SKM-1 (cell line): ENCODE measurements around the gene INSL4.

Source experiments
- DNase-seq: peaks from one replicate; lab custom pipeline; 2025; ENCODE audit not compliant: unreplicated experiment; lab: John Stamatoyannopoulos, UW

The INSL4 gene

DNA sequence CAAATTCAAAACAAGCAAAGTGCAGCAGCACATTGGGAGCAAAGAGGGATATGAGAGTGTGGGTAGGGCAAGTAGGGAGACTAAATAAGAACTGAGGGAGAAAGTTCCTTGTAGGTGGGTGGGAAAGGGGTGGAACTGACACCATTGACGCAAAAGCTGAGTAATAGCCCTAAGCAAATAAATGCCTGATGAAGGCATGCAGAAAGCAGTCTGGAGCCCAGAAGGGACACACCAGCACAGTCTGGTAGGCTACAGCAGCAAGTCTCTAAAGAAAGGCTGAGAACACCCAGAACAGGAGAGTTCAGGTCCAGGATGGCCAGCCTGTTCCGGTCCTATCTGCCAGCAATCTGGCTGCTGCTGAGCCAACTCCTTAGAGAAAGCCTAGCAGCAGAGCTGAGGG lies at the start of gene INSL4:
TSS of gene INSL4 (plus strand) at position 208 of the 400 bp plus-strand sequence. CDS start at position 313, 105 bp downstream.
- no peak for DNase-seq

DNA sequence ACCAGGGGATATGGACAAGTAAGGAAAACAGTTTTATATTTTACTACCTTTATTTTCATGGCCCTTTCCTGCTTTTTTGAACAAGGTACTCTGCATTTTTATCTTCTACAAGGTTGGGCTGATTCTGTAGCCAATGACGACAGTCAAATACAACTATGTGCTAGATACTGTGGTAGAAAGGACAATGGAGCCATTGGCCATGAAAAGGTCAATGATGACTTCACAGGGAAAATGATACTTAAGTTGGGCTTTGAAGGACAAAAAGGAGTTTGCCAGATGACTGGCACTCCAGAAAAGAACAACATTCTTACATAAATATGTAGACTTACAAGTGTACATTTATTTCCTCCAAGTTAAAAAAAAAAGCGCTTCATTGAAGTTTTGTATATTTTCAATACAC lies 46.4 kb upstream of the INSL4 start:
- DNase-seq: no peak

DNA sequence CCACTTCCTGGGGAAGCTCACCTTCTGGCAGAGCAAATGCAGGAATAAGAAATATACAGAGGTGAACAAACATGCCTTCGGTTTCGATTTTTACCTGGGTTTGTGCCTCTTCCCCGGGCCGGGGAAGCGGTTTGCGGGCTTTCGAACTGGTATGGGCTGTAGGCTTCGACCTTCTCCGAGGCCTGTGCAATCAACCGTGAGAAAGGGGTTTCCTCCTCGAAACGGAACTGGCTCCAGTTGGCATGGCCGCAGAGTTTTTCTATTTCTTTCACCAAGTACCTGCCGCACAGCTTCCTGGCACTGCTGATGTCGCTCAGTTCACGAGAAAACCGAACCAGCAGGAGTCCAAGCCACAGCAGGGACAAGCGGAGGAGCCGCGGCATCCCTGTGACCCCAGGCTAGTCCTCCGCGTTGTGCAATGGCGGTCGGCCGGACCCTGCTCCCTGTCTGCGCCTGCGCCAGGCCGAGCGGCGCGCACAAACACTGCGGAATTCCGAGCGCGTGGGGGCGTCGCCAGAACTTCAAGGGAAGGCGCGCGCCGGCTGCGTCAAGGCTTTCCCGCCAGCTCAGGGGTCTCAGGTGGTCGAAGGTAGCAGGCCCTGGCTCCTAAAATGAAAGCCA lies 45.9 kb upstream of the INSL4 start, which contains the start of gene INSL6:
TSS of gene INSL6 (minus strand) at position 420 of the 621 bp plus-strand sequence. CDS start at position 383, 37 bp downstream.
- no peak for DNase-seq

DNA sequence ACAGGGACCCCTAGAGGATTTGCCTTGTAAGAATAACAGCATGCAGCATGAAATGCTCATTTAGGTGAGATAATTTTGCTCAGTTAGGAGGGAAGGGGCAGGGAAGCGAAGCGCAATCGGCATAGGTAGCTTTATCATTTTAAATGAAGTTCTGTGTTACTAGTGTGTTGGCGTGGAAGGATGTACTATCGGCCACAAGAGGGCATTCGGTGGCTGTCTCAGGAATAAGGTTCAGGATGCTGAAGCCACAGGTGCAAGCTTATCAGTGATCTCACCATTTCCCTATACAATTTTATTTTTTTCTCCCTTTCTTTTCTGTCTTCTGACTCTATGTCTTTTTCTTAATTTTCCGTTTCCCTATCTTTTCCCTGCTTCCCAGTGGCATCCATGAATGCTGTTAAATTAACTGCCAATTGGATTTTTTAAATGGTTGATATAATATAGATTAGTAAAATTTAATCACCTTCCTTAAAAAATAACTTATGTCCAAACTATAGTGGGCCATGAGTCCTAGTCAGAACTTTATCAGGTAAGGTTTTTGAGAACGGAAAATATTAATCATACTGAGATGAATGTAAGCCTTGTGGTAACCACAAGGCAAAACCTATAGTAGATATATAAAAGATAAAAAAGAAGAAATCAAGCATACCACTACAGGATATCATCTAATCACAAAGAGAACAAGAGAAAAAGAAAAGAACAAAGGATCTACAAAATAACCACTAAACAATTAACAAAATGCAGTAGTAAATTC lies 44.6 kb upstream of the INSL4 start:
- peak; percentile 51 for DNase-seq

DNA sequence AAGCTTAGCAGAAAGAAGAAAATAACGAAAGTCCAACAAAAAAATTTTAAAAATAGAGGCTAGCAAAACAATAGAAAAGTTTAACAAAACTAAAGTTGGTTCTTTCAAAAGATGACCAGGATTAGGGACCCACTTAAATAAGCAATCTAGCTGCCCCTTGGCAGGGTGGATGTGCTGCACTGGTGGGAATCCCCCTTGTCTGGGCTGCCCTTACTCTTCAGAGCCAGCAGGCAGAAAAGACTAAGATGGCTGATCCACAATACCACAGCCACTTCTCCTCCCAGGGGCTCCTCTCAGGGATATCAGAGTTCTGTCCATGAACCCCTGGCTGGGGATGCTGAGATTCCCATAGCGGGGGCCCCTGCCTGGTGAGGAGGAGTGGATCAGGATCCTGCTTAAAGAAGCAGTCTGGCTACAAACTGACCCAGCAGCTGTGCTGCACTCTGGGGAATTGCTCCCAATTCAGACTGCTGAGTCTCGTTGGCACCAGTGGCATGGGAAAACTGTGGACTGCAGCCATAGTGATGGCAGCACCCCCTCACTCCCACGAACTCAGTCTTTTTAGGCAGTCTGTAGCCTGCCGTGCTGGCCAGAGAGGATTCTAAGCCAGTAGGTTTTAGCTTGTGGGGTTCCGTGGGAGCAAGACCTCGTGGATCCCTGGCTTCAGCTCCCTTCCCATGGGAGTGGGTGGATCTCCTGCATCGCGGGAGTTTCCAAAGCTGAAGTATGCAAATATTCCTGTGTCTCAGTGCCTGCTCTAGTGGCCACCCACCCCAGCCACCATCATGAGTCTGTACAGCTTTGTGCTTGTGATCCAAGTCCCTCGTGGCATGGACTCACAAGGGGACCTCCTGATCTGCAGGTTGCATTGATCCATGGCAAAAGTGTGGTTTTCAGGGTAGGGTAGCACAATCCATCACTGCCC lies 42.9 kb upstream of the INSL4 start:
- DNase-seq: no peak

DNA sequence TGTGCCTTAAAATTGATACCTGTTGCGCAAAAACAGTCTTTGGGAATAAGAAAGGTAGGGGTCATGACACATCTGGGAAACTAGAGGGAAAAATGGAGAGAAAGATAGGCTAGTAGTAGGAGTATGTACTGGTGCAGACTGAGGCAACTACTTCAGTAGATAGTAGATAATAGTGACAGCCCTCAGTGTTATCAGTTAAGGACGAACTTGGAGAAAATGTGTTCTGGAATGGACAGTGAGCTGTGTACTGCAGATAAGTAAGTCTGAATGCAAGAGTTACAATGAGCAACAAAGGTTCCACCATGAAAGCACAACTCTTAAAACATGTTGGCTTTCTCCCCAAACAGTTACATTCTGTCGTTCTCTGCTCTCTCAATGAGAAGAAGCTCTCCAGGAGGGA lies 39.2 kb upstream of the INSL4 start:
- DNase-seq: no peak

DNA sequence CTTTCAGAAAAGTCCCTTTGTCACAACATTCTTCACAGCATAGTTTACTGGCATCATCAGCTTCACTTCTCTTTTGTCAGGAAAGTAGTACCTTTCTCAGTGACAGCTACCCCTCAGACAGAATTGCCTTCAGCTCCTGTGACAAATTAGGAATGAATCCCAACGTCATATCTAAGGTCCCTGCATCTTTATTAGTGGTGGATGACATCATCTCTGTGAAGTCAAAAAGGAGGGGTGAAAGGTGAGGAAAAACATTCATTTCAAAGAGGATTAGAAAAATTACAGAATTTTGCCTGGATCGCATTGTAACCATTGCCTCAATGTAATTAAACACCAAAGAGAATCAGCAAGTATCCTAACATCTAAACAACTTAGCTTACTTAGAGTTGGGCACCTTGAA lies 37.9 kb upstream of the INSL4 start:
- DNase-seq: no peak

DNA sequence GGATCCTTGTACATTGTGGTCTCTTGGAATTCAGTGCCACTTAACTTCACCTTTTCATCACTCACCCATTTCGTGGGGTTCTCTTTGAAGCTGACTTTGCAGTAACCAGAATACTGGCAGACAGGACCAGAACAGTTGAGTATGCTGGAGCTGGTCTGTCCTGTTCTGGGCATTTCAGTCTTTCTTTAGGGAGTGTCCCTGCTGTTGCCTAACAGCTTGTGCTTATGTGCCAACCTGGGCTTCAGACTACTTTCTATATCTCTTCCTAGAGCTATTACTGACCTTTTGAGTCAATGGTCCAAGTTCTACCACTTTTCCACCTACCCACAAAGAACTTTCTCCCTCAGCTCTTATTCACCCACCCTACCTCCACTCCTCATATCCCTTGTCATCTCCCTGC lies 35.8 kb upstream of the INSL4 start:
- DNase-seq: no peak

DNA sequence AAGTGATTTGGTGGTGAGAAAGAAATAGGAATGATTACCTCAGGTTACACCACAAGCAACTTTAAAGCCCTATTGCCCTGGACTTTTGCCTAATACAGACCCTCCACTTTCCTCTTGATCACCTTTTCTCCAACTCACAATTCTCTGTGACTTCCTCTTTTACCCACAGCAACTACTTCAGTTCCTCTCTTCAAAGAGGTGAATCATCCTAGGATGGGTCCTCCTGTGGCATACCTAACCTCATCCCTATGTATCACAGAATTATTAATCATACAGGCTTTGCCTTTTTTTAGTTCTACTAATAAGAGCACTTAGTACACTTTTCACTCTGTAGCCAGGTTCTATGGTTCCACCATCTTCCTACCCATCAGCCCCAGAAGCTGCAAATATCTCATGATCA lies 26.1 kb upstream of the INSL4 start:
- DNase-seq: no peak

DNA sequence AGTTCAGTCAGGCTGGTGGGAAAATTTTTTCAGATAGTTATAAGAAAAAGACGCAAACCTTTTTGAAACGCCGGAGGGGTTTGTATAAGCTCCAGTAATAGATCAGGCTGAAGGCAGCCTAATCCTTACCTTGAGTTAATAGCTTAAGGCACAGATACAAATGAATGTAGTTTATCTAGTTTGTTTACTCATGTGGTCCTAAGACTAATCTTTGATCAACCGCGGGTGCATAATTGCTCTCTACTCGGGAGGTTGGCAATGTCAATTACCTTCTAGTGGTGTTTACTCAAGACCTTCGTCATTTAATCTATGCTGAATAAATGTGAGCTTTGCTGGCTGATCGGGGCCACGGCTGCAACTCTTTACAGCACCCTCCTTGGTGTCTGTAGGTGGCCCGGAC lies 665 bp upstream of the INSL4 start:
- DNase-seq: no peak

DNA sequence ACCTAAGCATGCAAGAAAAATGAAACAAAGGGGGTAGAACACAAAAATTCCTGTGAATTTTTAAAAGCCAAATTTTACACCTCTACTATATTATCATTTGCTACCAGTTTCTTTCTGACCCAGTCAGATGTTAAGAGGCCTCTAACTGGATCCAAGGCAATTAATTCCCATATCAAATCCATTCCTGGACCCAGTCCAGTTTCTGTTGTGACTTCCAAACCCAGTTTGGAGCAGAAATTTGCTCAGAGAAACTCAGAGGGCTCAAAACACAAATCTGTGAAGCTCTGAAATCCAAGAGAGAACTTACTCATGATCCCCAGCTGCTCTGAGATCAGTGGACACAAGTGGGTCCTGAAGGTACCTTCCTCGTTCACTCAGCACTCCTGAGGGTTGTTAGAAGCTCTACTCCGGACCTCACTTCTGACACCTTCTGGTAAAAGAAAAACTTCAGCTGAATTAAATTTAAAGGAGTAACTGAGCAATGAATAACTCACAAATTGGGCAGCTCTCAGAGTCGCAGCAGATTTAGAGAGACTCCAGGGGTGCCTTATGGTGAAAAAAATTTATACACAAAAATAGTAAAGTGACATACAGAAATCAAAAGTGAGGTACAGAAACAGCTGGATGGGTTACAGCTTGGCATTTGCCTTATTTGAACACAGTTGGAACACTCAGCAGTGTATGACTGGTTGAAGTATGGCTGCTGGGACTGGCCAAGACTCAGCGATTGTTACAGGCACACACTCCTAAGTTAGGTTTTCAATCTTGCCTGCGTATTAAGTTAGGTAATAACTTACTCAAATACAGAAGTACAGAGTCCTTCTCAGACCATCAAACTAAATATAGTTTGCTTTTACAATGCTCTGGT lies 32.4 kb downstream of the INSL4 start:
- no peak for DNase-seq

DNA sequence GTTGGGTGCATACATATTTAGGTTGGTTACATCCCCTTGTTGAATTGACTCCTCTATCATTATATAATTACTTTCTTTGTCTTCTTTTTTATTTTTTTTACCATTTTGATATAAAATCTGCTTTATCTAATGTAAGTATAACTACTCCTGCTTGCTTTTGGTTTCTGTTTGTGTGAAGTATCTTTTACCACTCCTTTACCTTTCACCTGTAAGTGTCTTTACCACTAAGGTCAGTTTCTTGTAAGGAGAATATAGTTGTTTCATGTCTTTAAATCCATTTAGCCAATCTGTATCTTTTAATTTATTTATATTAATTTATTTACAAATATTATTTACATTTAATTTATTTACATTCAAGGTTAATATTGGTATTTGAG lies 33.0 kb downstream of the INSL4 start:
- no peak for DNase-seq

DNA sequence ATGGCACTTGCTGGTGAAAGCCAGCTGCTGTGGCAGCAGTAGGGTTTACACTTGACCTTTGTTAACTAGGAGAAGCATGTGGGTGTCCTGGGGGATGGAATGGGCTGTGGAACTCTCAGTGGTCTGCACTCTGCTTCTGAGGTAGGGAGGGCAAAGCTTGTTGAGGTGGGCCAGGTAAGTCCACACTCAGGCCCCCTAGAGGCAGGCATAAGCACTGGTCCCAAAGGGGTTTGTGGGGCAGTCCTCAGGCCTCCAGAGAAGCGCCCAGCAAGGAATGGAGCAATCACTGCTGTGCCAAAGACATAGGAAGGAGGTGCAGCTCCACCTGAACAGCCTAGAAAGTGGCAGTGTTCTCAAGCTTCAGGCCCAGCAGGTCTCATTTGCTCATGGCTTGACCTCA lies 34.7 kb downstream of the INSL4 start:
- DNase-seq: no peak

DNA sequence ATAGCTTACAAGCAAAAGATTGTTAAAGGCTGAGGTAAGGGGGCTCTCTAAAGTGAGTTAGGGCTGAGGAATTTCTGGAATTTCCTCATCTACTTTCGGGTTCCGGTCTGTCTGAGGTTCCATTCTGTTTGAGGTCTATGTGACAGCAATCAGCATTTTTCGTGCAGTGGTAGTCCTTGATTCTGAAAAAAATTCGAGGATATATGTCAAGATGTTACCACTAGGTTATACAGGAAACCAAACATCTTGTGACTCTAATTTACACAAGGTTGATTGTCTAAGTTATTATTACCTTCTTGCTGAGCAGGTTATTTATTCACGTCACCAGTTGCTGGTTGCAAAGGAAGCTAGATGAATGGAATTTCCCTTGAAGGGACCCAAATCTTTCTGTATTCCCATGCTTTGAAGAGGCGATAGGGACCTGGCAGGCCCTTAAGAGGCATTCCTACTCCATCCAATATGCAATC lies 38.1 kb downstream of the INSL4 start:
- DNase-seq: no peak

DNA sequence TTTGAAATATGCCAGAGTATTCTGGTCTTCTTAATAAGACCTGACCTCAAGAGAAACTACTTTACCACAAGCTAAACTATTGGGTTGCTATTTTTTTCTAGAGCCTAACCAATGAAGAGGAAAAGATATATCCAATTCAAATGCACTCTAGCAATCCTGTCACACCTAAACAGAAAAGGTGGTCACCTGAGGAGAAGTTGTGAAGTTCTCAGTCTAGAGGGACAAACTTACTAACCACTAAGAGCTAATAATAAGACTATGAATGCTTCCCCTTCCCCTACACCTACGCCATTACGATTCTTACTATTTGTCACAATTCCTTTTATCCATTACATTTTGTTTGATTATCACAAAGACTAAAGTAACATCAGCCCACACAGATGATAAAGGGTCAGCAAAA lies 43.6 kb downstream of the INSL4 start:
- no peak for DNase-seq

DNA sequence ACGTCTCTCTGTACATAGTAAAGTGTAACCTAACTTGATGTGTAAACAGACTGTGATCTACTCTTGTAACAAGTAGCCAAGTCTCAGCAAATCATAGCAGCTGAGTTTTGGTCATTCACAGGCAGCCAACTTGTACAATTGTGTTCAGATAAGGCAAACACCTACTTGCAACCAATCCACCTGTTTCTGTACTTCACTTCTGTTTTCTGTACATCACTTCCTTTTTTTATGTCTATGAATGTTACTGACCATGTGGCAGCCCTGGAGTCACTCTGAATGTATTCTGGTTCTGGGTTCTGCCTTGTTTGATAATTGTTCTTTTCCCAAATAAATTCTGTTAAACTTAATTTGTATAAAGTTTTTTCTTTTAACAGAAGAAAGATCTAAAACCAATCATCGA lies 47.3 kb downstream of the INSL4 start:
- DNase-seq: no peak
